Measurements from ENCODE around the gene SLC9A7.

SLC9A7 gene

GRCh38 chrX:46673620-46674359 is 85.1 kb downstream of the SLC9A7 start:
- no peak for TF ChIP-seq CTCF (conservative IDR thresholded peaks at IDR 0.05; ENCODE audit: low read depth, low read length)
- no peaks in the 10 kb centered on the region for H3K79me2 ChIP-seq (ENCODE audit: insufficient read depth, low read depth)
- H4K20me1 ChIP-seq (ENCODE audit: insufficient read depth): no peaks in the 10 kb centered on the region
- no peak overlapping the region for H2AFZ ChIP-seq (ENCODE audit: low read depth)
- H3K4me3 ChIP-seq (IDR thresholded peaks at IDR 0.05; ENCODE audit: insufficient read depth, low read depth, low read length): no peak overlapping the region
- no peaks in the 10 kb centered on the region for H3K4me1 ChIP-seq (ENCODE audit: low read depth, poor library complexity, severe bottlenecking)
- H3K27ac ChIP-seq: no peak overlapping the region
- H3K36me3 ChIP-seq (ENCODE audit: insufficient read depth): no peaks in the 10 kb centered on the region
- no peak overlapping the region for H3K4me2 ChIP-seq
- no peak overlapping the region for H3K9ac ChIP-seq
- no peaks in the 10 kb centered on the region for H3K27me3 ChIP-seq (ENCODE audit: insufficient read depth, low read depth)

- TF ChIP-seq CTCF (conservative IDR thresholded peaks at IDR 0.05; ENCODE audit: low read depth, low read length): no peak
- no peaks in the 10 kb centered on the region for H3K36me3 ChIP-seq (ENCODE audit: insufficient read depth)
Measured at GRCh38 chrX:46670316-46670715, 88.6 kb downstream of the SLC9A7 start.

GRCh38 chrX:46666831-46667230 is 92.1 kb downstream of the SLC9A7 start:
- Histone ChIP-seq H3K79me2 (ENCODE audit: insufficient read depth, low read depth) (no peaks in the 10 kb centered on the region), H4K20me1 (ENCODE audit: insufficient read depth) (no peaks in the 10 kb centered on the region), H3K27me3 (ENCODE audit: insufficient read depth, low read depth) (no peaks in the 10 kb centered on the region), H3K4me3 (IDR thresholded peaks at IDR 0.05; ENCODE audit: insufficient read depth, low read depth, low read length) (no peak overlapping the region), H3K9ac (no peak overlapping the region), H3K36me3 (ENCODE audit: insufficient read depth) (no peaks in the 10 kb centered on the region), H3K4me1 (ENCODE audit: low read depth, poor library complexity, severe bottlenecking) (no peaks in the 10 kb centered on the region), H2AFZ (ENCODE audit: low read depth) (no peak overlapping the region), H3K4me2 (no peak overlapping the region), H3K27ac (no peak overlapping the region)
- no peak for TF ChIP-seq CTCF (conservative IDR thresholded peaks at IDR 0.05; ENCODE audit: low read depth, low read length)

More at GRCh38 chrX:46670316-46670715, 88.6 kb downstream of the SLC9A7 start:
- Histone ChIP-seq H3K9ac (no peak overlapping the region), H3K27me3 (ENCODE audit: insufficient read depth, low read depth) (no peaks in the 10 kb centered on the region), H2AFZ (ENCODE audit: low read depth) (no peak overlapping the region), H3K4me3 (IDR thresholded peaks at IDR 0.05; ENCODE audit: insufficient read depth, low read depth, low read length) (no peak overlapping the region), H3K4me1 (ENCODE audit: low read depth, poor library complexity, severe bottlenecking) (no peaks in the 10 kb centered on the region), H3K4me2 (no peak overlapping the region), H3K27ac (no peak overlapping the region), H3K79me2 (ENCODE audit: insufficient read depth, low read depth) (no peaks in the 10 kb centered on the region), H4K20me1 (ENCODE audit: insufficient read depth) (no peaks in the 10 kb centered on the region)

GRCh38 chrX:46665232-46666152 is 93.4 kb downstream of the SLC9A7 start:
- Histone ChIP-seq H3K27ac (no peak overlapping the region), H3K4me2 (no peak overlapping the region), H4K20me1 (ENCODE audit: insufficient read depth) (no peaks in the 10 kb centered on the region), H3K9ac (no peak overlapping the region), H3K36me3 (ENCODE audit: insufficient read depth) (no peaks in the 10 kb centered on the region), H3K27me3 (ENCODE audit: insufficient read depth, low read depth) (no peaks in the 10 kb centered on the region), H3K4me3 (IDR thresholded peaks at IDR 0.05; ENCODE audit: insufficient read depth, low read depth, low read length) (no peak overlapping the region), H3K79me2 (ENCODE audit: insufficient read depth, low read depth) (no peaks in the 10 kb centered on the region), H2AFZ (ENCODE audit: low read depth) (no peak overlapping the region), H3K4me1 (ENCODE audit: low read depth, poor library complexity, severe bottlenecking) (no peaks in the 10 kb centered on the region)
- no peak for TF ChIP-seq CTCF (conservative IDR thresholded peaks at IDR 0.05; ENCODE audit: low read depth, low read length)

All from KMS-11 (cell line).